Neuronal stem cell (in vitro differentiated cells): ENCODE measurements around the gene C1orf21.

Experiments used
- DNase-seq: peaks from one replicate; pipeline ENCODE4 v3.0.0-alpha.2; 2013; ENCODE audit warnings: low spot score
- H2AFZ ChIP-seq: one replicate; pipeline ENCODE4 v1.6.1; 2013; ENCODE audit warnings: mild to moderate bottlenecking, low read length, inconsistent platforms
- H2AK5ac ChIP-seq: 2 replicates; pipeline ENCODE4 v1.6.1; 2013; ENCODE audit warnings: low read depth, mild to moderate bottlenecking, inconsistent platforms, low read length, moderate library complexity, mixed read lengths
- H2BK120ac ChIP-seq: 2 replicates; pipeline ENCODE4 v1.6.1; 2013; ENCODE audit warnings: low read depth, mild to moderate bottlenecking, inconsistent platforms, low read length, moderate library complexity, mixed read lengths
- H2BK12ac ChIP-seq: one replicate; pipeline ENCODE4 v1.6.1; 2013; ENCODE audit warnings: low read length, inconsistent platforms
- H2BK15ac ChIP-seq: 2 replicates; pipeline ENCODE4 v1.6.1; 2013; ENCODE audit warnings: mild to moderate bottlenecking, low read length, inconsistent platforms, mixed read lengths
- H2BK5ac ChIP-seq: one replicate; pipeline ENCODE4 v1.6.1; 2013; ENCODE audit warnings: inconsistent platforms, mild to moderate bottlenecking, low read length, moderate library complexity
- H3K14ac ChIP-seq: one replicate; pipeline ENCODE4 v1.6.1; 2013; ENCODE audit warnings: low read length, inconsistent platforms
- H3K18ac ChIP-seq: 2 replicates; pipeline ENCODE4 v1.6.1; 2013; ENCODE audit warnings: low read length, inconsistent platforms
- H3K23ac ChIP-seq: 2 replicates; pipeline ENCODE4 v1.6.1; 2013; ENCODE audit warnings: low read depth, mild to moderate bottlenecking, mixed read lengths, low read length, inconsistent platforms; ENCODE audit not compliant: poor library complexity
- H3K27ac ChIP-seq: replicated peaks from 3 replicates; pipeline ENCODE4 v1.5.1; 2013; ENCODE audit warnings: low read length, inconsistent platforms
- H3K27me3 ChIP-seq, 3 experiments: 2 replicates each; pipeline ENCODE4 v1.6.1; 2013; ENCODE audit warnings: low read length in 3 of 3, mild to moderate bottlenecking in 2 of 3, inconsistent platforms in 1 of 3, low read depth in 1 of 3, mixed read lengths in 1 of 3, moderate library complexity in 1 of 3; ENCODE audit not compliant: control insufficient read depth in 3 of 3, insufficient read depth in 3 of 3
- H3K36me3 ChIP-seq, 2 donors: replicated peaks in 1 of 2; 2 replicates each; pipeline ENCODE4 v1.6.1; 2013; ENCODE audit warnings: low read length in 2 of 2; ENCODE audit not compliant: control insufficient read depth in 2 of 2, insufficient read depth in 2 of 2
- H3K4ac ChIP-seq: 2 replicates; pipeline ENCODE4 v1.6.1; 2013; ENCODE audit warnings: inconsistent platforms, mild to moderate bottlenecking, low read length, moderate library complexity
- H3K4me1 ChIP-seq, 2 donors: 1 replicate in 1 of 2; 2 replicates in 1 of 2; pipeline ENCODE4 v1.6.1; 2013; ENCODE audit warnings: low read length in 2 of 2, low read depth in 1 of 2; ENCODE audit not compliant: control insufficient read depth in 2 of 2, insufficient read depth in 1 of 2
- H3K4me2 ChIP-seq: one replicate; pipeline ENCODE4 v1.6.1; 2013; ENCODE audit warnings: mild to moderate bottlenecking, low read length, inconsistent platforms; ENCODE audit not compliant: insufficient read depth, poor library complexity, severe bottlenecking
- H3K4me3 ChIP-seq, 2 donors: 2 replicates each; pipeline ENCODE4 v1.5.1; 2013; ENCODE audit warnings: low read length in 2 of 2, mild to moderate bottlenecking in 2 of 2, inconsistent platforms in 1 of 2, moderate library complexity in 1 of 2
- H3K79me1 ChIP-seq: one replicate; pipeline ENCODE4 v1.6.1; 2013; ENCODE audit warnings: low read depth, mild to moderate bottlenecking, inconsistent platforms, low read length, moderate library complexity
- H3K9ac ChIP-seq: one replicate; pipeline ENCODE4 v1.6.1; 2013; ENCODE audit warnings: mild to moderate bottlenecking, low read depth, low read length, inconsistent platforms; ENCODE audit not compliant: poor library complexity
- H3K9me3 ChIP-seq, 2 donors: replicated peaks in 1 of 2; 2 replicates each; pipeline versions ENCODE3 to v1.6.1; 2013; ENCODE audit warnings: low read length in 2 of 2, mild to moderate bottlenecking in 2 of 2, inconsistent platforms in 1 of 2, low read depth in 1 of 2, mixed read lengths in 1 of 2, moderate library complexity in 1 of 2; ENCODE audit not compliant: control insufficient read depth in 2 of 2, insufficient read depth in 1 of 2
- H4K8ac ChIP-seq: one replicate; pipeline ENCODE4 v1.6.1; 2013; ENCODE audit warnings: low read depth, mild to moderate bottlenecking, inconsistent platforms, low read length, moderate library complexity
- H4K91ac ChIP-seq: one replicate; pipeline ENCODE4 v1.6.1; 2013; ENCODE audit warnings: low read length, low read depth, mild to moderate bottlenecking, inconsistent platforms; ENCODE audit not compliant: poor library complexity
- WGBS, 2 donors: extraction: QIAGEN DNeasy Blood & Tissue Kit; methylation state at CpG; one replicate each; pipeline ENCODE4 v1.1.7; 2013; ENCODE audit warnings: missing lambda C conversion rate in 2 of 2, mixed read lengths in 1 of 2; ENCODE audit not compliant: insufficient read length in 2 of 2, insufficient replicate concordance in 1 of 2; ENCODE audit errors: extremely low coverage in 2 of 2; 5-methylcytosine and 5-hydroxymethylcytosine counted together

The C1orf21 gene

DNA sequence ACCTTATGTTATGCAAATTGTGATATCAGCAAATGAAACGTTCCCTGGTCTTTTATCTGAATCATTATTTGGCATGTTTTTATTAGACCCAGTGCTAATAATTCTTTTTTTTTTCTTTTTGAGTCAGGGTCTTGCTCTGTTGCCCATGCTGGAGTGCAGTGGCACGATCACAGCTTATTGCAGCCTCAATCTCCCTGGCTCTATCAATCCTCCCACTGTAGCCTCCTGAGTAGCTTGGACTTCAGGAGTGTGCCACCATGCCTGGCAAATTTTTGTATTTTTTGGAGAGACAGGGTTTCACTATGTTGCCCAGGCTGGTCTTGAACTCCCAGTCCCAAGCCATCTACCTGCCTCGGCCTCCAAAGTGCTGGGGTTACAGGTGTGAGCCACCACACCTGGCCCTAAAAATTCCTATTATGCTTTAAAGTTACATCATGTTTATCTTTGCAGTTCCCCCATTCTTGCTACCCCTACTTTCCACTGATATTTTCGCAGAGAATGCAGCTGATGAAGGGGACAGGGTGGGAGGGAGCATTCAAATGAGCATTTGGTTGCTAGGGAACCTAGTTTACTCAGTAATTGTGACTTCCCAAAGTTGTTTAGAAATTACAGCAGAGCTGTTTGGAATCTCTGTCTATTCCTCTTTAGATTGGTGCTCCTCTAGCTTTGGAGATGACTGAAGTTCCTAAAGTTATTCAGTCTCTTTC lies 18.4 kb downstream of the C1orf21 start:
- H3K79me1 ChIP-seq = peaks cover 3% of the 10 kb centered on the region
- no peaks in the 10 kb centered on the region for H3K36me3 ChIP-seq
- no peak overlapping the region for H3K23ac ChIP-seq
- no CpG with 5 or more reads among the region's 4 CpGs for whole genome bisulfite sequencing, 2 donors
- H2AFZ ChIP-seq = no peak overlapping the region
- no peaks in the 10 kb centered on the region for H3K9me3 ChIP-seq
- H3K18ac ChIP-seq = no peak overlapping the region
- no peak overlapping the region for H4K91ac ChIP-seq
- H3K4me2 ChIP-seq = no peak overlapping the region
- no peak overlapping the region for H3K14ac ChIP-seq
- H2BK5ac ChIP-seq = no peak overlapping the region
- H2BK15ac ChIP-seq = no peak overlapping the region
- no peak overlapping the region for H2BK120ac ChIP-seq
- no peak overlapping the region for H3K9ac ChIP-seq
- H3K4ac ChIP-seq = no peak overlapping the region
- peaks cover 16 to 25% of the 10 kb centered on the region in 2 donors for H3K4me1 ChIP-seq
- no peak overlapping the region for H2BK12ac ChIP-seq
- no peak overlapping the region for H3K27ac ChIP-seq
- no peaks in the 10 kb centered on the region for H3K27me3 ChIP-seq
- DNase-seq = no peak
- H3K4me3 ChIP-seq = no peak overlapping the region
- H2AK5ac ChIP-seq = no peak overlapping the region
- H4K8ac ChIP-seq = no peak overlapping the region

GRCh38 chr1:184405801-184406142 lies 18.9 kb downstream of the C1orf21 start:
- H2AFZ ChIP-seq = no peak overlapping the region
- H3K27ac ChIP-seq = no peak overlapping the region
- H2BK15ac ChIP-seq = no peak overlapping the region
- H2AK5ac ChIP-seq = no peak overlapping the region
- DNase-seq = no peak
- no peaks in the 10 kb centered on the region for H3K36me3 ChIP-seq
- H4K91ac ChIP-seq = no peak overlapping the region
- no peak overlapping the region for H2BK12ac ChIP-seq
- no peaks in the 10 kb centered on the region for H3K27me3 ChIP-seq
- peaks cover 16 to 25% of the 10 kb centered on the region in 2 donors for H3K4me1 ChIP-seq
- no peak overlapping the region for H2BK5ac ChIP-seq
- H3K14ac ChIP-seq = no peak overlapping the region
- no peak overlapping the region for H3K18ac ChIP-seq
- H3K4me2 ChIP-seq = no peak overlapping the region
- no peak overlapping the region for H3K4me3 ChIP-seq
- no peaks in the 10 kb centered on the region for H3K9me3 ChIP-seq
- H3K9ac ChIP-seq = no peak overlapping the region
- no CpG with 5 or more reads among the region's 1 CpG for whole genome bisulfite sequencing, 2 donors
- H3K4ac ChIP-seq = no peak overlapping the region
- H2BK120ac ChIP-seq = no peak overlapping the region
- H3K79me1 ChIP-seq = peaks cover 3% of the 10 kb centered on the region
- H3K23ac ChIP-seq = no peak overlapping the region
- no peak overlapping the region for H4K8ac ChIP-seq

- no peak overlapping the region for H2BK120ac ChIP-seq
Observed at GRCh38 chr1:184406479-184406878, 19.6 kb downstream of the C1orf21 start.

GRCh38 chr1:184407816-184408510 lies 21.1 kb downstream of the C1orf21 start:
- Histone ChIP-seq H2BK15ac (no peak overlapping the region), H2BK120ac (no peak overlapping the region), H3K79me1 (peaks cover 3% of the 10 kb centered on the region), H3K27ac (peak overlapping the region; percentile 46), H2AK5ac (no peak overlapping the region), H3K14ac (no peak overlapping the region), H3K18ac (no peak overlapping the region), H3K36me3 (peaks cover 0 to 1% of the 10 kb centered on the region in 2 donors), H3K4me1 (peaks cover 16 to 25% of the 10 kb centered on the region in 2 donors), H3K4me2 (no peak overlapping the region), H2BK5ac (no peak overlapping the region), H3K27me3 (no peaks in the 10 kb centered on the region), H3K23ac (no peak overlapping the region), H3K4me3 (no peak overlapping the region), H3K9ac (no peak overlapping the region), H2AFZ (no peak overlapping the region), H4K91ac (no peak overlapping the region), H3K9me3 (no peaks in the 10 kb centered on the region), H3K4ac (no peak overlapping the region), H2BK12ac (no peak overlapping the region), H4K8ac (no peak overlapping the region)
- WGBS, 2 donors = no CpG with 5 or more reads among the region's 5 CpGs
- DNase-seq = no peak

More at GRCh38 chr1:184406479-184406878, 19.6 kb downstream of the C1orf21 start:
- H3K4me1 ChIP-seq = peaks cover 16 to 25% of the 10 kb centered on the region in 2 donors
- no peak overlapping the region for H3K4ac ChIP-seq
- H3K79me1 ChIP-seq = peaks cover 3% of the 10 kb centered on the region
- H2AFZ ChIP-seq = no peak overlapping the region
- H2BK15ac ChIP-seq = no peak overlapping the region
- H2AK5ac ChIP-seq = no peak overlapping the region
- H3K23ac ChIP-seq = no peak overlapping the region
- H3K9me3 ChIP-seq = no peaks in the 10 kb centered on the region
- no peak overlapping the region for H3K9ac ChIP-seq
- DNase-seq = no peak
- H2BK5ac ChIP-seq = no peak overlapping the region
- H3K36me3 ChIP-seq = no peaks in the 10 kb centered on the region
- no peak overlapping the region for H3K18ac ChIP-seq
- H3K4me3 ChIP-seq = no peak overlapping the region
- H2BK12ac ChIP-seq = no peak overlapping the region
- no peak overlapping the region for H4K8ac ChIP-seq
- H3K27me3 ChIP-seq = no peaks in the 10 kb centered on the region
- no peak overlapping the region for H3K27ac ChIP-seq
- H4K91ac ChIP-seq = no peak overlapping the region
- no peak overlapping the region for H3K14ac ChIP-seq
- H3K4me2 ChIP-seq = no peak overlapping the region
